Left kidney (tissue), 2 donors: ENCODE measurements around the gene DCST2. TPM values are rescaled to one million over a fixed set of nuclear protein-coding genes. Genes with fewer than 3 reads are reported as not detected.

Source experiments
- DNase-seq: peaks from one replicate; pipeline ENCODE4 v3.0.0-alpha.2; 2013
- polyA plus RNA-seq: library from polyadenylated mRNA; unstranded; fragments of 120-200 nt; gene quantifications from one replicate; pipeline ENCODE4 v1.2.1, GENCODE V29; 2013; ENCODE audit not compliant: insufficient read length

The DCST2 gene
- polyA plus RNA-seq, 1 donor, result 2.5 TPM

DNA sequence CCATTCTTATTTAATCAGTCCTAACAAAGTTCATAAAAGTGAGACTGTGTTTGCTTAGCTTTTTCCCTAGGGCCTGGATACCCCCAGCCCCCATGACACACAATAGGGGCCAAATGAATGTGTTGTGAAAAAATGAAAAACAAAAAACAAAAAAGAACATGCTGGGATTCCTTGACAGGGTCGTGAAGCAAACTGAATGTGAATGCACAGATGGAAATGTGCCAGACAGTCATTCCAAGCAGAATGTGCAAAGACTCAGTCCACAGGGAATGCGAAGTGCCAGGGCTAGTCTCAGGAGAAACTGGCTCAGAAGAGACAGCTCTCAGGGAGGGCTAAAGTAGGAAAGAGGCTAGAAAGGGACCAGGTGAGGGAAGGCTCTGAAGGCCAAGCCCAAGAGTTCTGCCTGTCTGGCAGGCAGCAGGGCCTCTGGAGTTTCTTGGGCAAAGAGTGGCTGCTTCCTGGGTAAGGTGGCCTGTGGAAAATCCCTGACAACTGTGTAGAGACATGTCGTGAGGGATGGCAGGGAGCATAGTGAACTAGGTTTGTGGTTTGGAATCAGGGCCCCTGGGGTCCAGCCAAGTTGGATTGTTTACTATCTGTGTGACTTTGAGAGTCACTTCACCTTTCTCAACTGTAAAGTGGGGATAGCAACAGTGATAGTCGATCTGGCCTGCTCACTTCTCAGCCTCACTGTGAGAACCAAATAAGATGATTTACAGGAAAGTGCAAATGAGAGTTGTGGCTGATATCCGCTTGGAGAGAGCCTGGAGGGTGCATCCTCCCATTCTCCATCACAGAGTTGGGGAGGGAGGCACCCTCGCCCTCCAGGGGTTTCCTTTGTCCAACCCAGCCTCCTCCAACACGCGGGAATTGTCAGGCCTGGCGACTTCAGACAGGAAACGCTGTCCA is 16.3 kb upstream of the DCST2 start:
- no peak for DNase-seq

DNA sequence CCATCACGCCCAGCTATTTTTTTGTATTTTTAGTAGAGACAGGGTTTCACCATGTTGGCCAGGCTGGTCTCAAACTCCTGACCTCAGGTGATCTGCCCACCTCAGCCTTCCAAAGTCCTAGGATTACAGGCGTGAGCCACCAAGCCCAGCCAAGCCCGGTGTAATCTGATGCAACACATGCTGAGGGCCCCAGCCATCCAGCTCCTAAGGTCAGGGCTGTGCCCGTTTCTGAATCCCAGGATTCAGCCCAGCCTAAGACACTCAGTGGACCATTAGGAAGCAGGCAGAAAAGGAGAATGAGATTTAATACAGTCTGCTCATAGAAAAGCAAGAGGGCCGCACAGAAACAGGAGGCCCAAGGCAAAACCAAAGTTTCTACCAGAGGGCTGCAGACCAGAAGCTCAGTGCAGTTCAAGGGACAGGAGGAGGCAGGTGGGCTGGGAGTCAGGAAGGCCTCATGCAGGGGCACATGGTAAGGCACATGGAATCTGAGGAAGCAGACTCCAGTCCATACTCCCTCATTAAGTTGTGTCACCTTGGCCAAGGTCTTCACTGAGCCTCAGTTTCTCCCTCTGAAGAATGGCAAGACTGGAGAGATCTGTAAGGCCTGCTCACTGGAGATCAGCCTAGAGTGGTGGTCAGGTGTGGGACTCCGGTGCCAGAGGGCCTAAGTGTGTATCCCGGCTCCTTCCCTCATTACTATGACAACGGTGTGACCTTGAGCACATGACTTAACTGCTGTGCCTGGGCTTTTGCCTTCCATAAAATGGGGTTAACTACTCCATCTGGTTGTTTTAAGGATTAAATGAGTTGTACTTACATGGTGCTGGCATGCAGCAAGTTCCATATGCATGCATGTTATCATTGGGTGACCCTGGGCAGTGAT is 15.1 kb upstream of the DCST2 start:
- no peak for DNase-seq

DNA sequence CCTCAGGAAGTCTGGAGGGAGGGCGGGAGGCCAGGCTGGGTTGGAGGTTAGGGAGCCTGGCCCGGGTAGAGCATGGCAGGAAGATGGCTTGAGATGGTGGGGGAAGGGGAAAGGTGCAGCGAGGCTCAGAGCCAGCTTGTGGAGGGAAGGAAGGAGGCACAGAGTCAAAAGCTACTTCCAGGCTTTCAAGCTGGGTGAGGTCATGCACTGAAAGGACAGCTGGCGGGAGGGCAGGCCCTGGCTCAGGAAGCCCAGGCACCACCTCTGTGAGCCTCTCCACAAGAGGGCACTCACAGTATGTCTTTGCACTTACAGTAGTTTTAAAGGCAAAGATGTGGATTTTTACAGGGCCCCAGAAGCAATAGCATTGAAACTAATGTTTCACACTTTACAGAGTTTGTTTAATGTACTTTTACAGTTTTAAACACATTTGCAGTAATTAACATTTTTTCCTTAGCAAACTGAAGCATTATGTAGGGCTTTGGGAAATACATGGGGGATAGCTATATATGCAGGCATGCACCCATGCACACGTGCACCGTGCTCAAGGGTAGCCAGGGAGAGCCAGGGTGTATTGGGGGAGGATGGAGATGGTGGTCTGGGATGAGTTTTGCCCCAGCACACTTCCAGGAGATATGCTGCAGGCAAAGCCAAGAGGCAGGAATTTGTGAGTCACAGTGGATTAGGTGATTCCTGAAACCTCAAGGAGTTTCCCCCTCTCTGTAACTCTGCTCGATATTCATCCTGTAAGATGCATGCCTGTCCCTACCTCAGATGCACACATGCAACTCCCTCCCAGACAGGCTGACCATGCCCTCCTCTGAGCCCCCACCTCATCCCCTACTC is 11.5 kb upstream of the DCST2 start:
- peak; percentile 50 for DNase-seq

DNA sequence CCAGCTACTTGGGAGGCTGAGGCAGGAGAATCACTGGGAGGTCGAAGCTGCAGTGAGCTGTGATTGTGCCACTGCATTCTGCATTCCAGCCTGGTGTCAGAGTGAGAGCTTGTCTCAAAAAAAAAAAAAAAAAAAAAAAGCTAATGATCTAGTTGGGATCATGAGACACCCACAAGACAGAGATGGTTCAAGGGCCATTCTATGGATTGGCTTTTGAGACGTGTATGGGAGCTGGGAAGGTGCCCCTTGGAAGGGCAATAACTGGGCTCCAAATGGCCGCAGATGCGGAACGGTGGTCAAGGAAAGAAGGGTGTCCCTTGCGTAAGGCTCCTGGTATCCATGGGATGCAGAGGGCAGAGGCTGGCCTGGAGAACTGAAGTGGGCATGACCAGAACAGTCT is 10.8 kb upstream of the DCST2 start:
- no peak for DNase-seq

DNA sequence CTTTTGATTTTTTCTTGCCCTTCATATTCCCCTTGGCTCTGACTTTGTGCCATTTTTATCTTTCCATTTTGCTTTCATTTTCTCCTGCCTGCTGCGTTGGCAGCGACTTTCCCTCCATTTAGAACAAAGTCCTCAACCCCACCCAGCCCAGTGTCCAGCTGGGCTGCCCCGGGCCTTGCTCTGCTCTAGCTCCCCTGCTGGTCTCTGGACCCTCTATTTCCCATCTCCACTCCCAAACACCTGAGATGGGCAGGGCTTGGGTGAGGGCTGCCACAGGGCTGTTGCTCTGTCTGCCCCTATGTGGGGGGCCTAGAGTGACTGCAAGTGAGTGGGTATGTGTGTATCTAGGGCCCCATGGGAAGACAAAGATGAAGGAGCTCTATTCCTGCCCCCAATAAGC is 10.2 kb upstream of the DCST2 start:
- DNase-seq, result no peak

DNA sequence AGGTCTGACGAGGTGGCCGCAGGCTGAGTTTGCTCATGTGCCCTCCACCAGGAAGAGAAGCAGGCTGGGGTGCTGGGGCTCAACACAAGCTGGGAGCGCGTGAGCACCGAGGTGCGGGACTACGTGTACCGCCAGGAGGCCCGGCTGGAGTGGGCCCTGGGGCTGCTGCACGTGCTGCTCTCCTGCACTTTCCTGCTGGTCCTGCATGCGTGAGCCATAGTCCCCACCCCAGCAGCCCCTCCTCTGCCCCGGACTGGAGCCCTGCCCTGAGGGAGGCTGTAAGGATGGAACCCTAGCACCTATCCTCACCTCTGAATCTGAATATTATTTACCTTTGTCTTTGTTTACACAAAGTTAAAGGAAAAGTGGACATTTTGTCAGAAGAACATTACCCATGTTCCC is 9.7 kb upstream of the DCST2 start:
- no peak for DNase-seq

DNA sequence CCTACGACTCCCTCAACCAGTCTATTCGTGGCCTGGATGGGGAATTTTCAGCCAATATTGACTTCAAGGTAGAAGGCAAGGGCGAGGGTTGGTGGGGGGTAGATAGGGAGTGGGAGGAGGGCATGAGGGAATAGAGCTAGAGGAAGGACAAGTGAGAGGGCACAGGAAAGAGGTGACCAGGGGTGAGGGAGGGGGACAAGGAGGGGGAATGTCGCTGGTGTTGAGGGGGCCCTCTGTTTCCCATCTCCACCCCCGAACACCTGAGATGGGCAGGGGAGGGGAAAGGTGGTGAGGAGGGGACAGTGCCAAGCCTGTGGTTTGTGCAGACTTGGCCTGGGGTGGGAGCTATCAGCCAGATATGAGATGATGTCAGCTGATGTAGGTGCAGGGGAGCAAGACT is 9.2 kb upstream of the DCST2 start:
- DNase-seq, result no peak

DNA sequence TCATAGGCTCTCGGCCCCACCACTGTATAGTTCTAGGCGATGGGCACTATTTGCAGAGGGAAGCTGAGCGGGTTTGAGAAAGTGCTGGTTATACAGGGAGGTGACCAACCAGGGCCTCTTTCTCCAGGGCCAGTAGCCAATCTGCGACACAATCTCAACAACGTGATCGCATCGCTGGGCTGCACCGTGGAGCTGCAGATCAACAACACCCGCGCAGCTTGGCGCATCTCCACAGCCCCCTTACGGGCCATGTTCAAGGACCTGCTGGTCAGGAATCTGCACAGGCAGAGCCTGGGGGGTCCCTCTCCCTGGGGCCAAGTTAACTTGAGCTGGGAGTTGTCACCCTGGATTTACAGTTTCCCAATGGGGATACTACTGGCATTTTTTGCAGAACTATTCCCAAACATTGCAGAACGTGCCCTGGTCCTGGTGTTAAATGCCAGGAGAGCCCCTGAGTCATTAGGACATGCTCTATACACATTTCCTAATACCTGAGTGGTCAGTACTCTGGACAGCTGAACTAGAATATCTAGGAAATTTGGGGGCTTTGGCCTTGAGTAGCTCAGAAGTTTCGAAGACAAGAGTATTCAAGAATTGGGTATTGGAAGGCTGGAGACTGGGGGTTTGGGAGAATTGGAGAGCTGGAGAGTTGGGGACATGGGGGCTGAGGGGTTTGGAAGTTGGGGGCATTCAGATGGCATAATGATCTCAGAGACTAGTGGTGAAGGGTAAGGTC is 6.9 kb upstream of the DCST2 start:
- DNase-seq, result no peak

DNA sequence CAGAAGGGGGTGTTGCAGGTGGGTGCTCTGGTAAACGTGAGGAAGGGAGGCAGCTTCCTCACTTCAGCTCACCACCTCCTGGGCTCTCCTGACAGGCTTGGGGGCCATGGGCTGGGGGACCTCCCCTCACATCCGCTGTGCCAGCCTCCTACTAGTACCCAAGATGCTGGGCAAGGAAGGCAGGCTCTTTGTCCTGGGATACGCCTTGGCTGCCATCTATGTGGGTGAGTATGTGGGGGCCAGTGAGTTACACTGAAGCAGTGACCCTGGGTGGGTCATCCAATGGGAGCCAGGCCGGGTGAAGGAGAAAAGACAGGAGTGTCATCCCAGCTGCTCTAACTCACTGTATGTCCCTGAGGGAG is 5.7 kb upstream of the DCST2 start:
- no peak for DNase-seq

DNA sequence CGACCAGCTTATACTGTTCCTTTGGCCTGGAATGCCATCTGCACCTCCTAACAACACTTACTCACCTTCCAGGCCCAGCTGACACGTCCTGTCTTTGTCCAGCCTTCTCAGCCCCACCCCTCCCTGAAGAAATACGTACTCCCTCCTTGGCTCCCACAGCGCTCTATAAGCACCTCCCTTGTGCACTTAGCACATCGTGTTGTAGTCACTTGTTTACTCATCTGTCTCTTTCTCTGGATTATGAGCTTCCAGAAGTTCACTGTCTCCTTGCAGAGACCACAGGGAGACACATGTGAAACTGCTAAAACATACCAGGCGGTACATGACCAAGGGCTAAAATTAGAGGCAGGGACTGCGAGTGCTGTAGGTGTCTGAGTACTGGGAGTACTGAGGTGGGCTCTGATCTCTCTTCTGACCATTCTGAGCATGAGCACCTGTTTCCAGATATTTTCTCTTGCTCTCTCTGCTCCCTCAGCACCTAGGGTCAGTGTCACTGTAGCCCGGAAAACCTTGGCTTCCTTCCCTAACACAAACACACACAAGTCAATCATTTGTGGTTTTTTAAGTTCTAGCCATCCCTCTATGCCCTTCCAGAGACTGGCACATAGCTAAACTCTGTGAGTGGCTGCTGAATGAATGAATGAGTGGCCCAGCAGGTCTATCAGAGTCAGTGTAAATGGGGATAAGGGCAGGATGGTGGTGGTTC is 5.2 kb upstream of the DCST2 start:
- no peak for DNase-seq

DNA sequence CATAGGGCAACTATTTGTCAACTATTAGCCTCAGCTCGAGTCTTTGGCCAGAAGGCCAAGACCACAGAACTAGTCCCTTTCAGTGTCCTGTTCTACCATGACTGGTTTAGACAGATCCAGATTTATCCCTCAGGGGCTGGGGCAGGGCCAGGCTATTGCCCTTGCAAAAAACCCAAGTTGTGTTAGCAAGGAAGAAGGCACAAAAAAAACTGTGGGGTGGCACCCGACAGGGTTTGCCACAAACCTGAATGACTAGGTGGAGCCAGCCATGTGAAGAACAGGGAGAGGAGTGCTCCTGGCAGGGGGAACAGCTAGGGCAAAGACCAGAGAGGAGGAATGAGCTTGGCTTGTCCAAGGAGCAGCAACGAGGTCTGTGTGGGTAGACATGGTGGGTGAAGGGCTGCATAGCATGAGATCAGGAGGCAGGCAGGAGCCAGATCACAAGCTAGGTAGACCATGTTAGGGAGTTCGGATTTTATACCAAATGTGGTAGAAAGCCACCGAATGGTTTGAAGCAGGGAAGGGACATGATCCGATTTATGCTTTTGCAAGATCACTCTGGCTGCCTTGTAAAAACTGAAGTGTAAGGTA is 4.4 kb upstream of the DCST2 start:
- DNase-seq, result no peak

DNA sequence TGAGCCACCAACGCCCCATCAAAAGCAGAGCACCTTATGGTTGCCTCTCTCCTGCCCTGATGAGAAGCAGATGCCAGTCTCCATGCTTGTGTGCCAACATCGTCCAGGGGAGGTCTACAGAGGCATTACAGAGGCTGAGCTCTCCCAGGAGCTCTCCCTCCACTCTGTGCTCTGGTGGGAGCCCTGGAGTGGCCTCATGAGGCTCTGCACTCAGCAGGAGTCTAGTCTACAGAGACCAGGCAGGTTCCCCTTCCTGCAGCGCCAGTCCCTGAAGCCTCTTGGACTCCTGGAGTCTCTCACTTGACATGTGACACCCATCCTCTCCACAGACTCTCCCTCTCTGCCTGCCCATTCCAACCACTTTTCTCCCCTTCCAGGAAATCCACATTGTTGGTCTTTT is 3.5 kb upstream of the DCST2 start:
- no peak for DNase-seq

DNA sequence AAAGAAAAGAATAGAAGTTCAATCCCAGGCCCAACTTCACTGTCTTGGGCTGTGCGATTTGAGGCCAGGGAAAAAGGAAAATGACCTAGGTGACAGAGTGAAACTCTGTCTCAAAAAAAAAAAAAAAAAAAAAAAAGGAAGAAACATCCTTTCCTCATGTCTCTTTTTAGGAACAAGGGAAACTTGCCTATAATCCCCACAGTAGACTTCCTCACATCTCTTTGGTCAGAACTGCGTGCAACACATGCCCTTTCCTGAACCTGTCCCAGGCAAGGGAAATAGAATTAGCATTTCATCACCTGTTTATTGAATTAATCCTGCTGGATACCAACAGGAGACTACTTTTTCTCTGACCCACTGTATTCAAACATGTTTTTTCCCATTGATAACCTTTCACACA is 2.4 kb upstream of the DCST2 start:
- DNase-seq, result no peak

DNA sequence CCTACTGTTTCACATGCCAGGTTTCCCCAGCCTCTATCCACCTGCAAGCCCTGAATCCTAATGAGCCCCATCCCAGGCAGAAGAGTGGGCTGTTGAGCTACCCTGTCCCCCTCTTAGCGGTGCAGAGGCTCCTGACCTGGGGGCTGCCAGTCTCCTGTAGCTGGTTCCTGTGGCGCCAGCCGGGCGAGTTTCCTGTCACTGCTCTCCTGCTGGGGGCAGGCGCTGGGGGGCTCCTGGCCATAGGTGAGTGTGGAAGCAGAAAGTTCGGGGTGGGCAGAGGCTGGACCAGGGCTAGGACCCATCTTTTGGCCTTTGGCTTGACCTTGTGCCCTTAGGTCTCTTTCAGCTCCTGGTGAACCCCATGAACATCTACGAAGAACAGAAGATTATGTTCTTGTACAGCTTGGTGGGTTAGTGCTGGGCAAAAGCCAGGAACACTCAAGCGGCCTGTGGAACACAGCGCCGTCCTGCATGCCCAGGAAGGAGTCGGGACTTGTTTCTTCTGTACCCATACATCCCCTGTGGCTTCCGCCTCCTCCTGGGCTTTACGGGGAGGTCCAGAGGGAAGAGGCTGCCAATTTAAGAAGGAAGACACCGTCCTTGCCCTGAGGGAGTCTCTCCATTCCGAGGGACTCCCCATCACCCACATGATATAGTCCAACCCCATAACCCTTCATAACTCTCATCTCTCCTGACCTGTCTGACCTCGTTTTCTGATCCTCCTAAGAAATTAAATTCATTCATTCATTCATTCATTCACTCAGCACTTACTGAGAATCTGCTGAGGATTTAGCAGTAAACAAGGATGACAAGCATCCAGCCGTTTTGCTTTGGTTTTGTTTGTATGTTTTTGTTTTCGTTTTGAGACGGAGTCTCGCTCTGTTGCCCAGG is 982 bp upstream of the DCST2 start:
- no peak for DNase-seq

DNA sequence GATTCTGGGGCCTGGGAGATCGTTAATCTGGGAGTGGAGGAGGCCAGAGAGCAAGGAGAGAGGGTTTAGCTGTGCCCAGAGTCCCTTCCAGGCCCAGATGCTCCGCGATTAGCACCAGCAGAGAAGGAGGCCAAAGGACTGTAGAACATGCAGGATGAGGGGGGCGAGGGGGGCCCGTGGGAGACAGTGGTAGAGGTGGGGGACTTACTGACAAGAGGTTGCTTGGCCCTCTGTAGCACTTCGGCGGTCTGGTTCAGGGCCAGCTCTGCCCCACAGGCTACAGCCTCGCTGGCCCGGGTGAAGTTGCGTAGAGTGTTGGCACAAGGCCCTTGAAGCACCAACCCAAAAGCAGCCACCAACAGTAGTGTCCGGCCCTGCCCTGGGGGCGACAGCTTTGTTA is 695 bp downstream of the DCST2 start:
- DNase-seq, result no peak

DNA sequence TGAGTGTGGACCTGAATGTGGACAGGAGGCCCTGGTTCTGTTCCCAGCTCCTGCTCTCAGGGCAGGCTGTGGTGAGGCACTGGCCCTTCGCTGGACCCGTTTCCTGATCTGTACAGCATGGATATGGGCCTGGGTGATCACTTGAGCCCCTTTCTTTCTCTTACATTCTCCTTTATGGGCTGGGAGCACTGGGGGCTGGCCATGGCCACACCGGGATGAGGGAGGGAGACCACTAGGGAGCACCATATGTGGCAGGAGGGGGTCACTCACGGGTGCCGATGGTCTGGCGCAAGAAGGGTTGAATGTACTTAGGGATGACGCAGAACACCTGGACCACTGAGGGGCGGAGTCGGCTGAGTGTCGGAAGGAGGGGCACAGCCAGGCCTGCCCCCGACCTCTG is 2.7 kb downstream of the DCST2 start:
- no peak for DNase-seq

DNA sequence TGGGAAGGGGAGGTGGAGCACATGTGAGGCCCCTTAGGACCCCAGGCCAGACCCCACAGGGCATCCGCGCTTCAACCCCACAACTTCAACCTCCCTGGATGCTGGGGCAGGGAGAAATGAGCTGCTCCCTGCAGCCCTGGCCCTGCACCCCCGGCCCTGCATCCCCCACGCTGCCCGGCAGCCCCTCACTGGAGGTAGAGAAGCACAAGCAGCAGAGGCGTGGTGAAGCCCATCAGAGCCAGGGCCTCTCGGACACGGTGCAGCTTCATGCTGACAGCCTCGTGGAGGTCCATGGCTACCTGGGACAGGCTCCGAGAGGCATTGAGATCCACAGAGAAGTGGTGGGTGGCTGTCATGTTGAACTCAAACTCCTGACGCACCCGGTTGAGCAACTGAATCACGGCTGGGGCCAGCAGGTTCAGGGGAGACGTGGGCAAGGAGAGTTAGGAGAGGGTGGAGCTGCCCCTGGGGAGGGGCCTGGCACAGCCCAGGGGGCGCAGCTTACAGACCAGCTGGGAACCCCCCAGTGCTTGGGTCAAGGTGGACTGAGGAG is 3.3 kb downstream of the DCST2 start:
- no peak for DNase-seq

DNA sequence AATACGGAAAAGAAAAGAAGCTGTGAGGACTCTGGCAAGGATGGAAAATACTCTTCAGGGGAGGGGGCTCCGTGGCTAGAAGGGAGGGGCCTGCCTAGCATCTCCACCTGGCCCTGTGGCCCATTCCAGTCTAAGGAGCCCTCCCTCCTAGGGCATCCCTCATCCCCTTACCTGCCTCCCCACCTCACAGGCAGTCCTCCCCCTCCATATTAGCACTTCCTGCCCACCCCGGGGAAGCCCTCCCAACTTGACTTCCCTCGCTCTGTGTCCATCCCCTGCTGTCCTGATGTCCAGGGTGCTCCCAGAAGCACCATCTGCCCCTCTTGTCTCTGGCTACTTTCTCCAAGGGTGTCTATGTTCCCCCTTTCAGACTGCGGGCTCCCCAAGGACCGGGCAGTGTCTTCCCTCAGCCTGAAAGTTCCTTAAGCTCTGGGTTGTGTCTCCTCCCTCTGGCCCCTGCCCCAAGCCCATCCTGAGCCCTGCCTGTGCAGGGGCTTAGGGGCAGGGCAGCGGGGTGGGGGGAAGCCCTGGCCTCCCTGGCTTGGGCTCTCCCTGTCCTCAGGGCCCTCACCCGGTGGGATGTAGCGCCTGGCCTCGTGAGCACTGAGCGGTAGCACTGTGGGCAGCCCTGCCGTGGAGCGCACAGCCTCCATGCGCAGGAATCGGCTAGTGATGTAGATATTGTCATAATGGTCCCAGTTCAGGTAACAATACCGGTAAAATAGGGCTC is 3.9 kb downstream of the DCST2 start:
- DNase-seq, result no peak

DNA sequence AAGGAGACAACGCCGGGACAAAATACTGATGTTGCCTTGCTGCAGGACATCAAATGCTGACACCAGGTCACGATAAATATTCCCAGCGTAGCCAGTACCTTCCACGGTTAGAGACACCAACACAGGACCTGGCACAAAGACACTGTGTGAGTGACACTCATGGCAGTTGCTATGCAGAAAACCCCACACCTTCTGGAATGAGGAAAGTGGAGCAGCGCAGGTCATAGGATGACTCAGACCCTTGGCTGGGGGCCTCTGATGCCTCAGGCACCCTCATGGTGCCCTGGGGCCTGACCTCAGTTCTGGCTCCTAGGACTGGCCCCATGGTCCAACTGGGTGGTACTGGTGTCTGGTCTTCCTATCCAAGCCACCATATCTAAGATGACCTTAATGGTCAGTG is 7.0 kb downstream of the DCST2 start:
- DNase-seq, result no peak
